GM23338 (cell line): ENCODE results near the gene MTOR. TPM values are rescaled to one million over a fixed set of nuclear protein-coding genes. Genes with fewer than 3 reads are reported as not detected.

Source experiments
- ATAC-seq: fragments of 200-7000 bp; cut with Tn5 transposase; 3 replicates; pipeline ENCODE4 v1.9.1; 2020
- DNase-seq: peaks from one replicate; pipeline ENCODE4 v3.0.0-alpha.2; 2015; ENCODE audit warnings: low spot score
- H2AFZ ChIP-seq: fragments of 200-600 bp; sonication (generic); 2 replicates; pipeline ENCODE4 v1.8.0; 2016; ENCODE audit warnings: antibody characterized with exemption, mild to moderate bottlenecking, moderate library complexity
- H3F3A ChIP-seq: fragments of 200-600 bp; sonication (generic); replicated peaks from 2 replicates; pipeline ENCODE4 v1.8.0; 2017; ENCODE audit warnings: antibody characterized with exemption, mixed run types, low read depth
- H3K27ac ChIP-seq: fragments of 200-600 bp; sonication (generic); 2 replicates; pipeline ENCODE4 v1.6.1; 2016; ENCODE audit warnings: low read depth
- H3K27me3 ChIP-seq: fragments of 200-600 bp; sonication (generic); 2 replicates; pipeline ENCODE4 v1.8.0; 2016; ENCODE audit warnings: mild to moderate bottlenecking, mixed run types, moderate library complexity; ENCODE audit not compliant: insufficient read depth
- H3K36me3 ChIP-seq: fragments of 200-600 bp; sonication (generic); 2 replicates; pipeline ENCODE4 v1.8.0; 2016; ENCODE audit warnings: mild to moderate bottlenecking; ENCODE audit not compliant: insufficient read depth
- H3K4me1 ChIP-seq: fragments of 200-600 bp; sonication (generic); 2 replicates; pipeline ENCODE4 v1.8.0; 2016; ENCODE audit warnings: mild to moderate bottlenecking, moderate library complexity; ENCODE audit not compliant: insufficient read depth
- H3K4me2 ChIP-seq: fragments of 200-600 bp; sonication (generic); 2 replicates; pipeline ENCODE4 v1.7.1; 2017; ENCODE audit warnings: mixed run types
- H3K4me3 ChIP-seq: fragments of 200-600 bp; sonication (generic); 2 replicates; pipeline ENCODE4 v1.6.1; 2016; ENCODE audit warnings: mixed run types
- H3K79me2 ChIP-seq: fragments of 200-600 bp; sonication (generic); replicated peaks from 2 replicates; pipeline ENCODE4 v1.8.0; 2017; ENCODE audit warnings: mild to moderate bottlenecking; ENCODE audit not compliant: insufficient read depth
- H3K9me2 ChIP-seq: fragments of 200-600 bp; sonication (generic); 2 replicates; pipeline ENCODE4 v1.8.0; 2017; ENCODE audit not compliant: insufficient read depth
- H4K20me1 ChIP-seq: fragments of 200-600 bp; sonication (generic); replicated peaks from 2 replicates; pipeline ENCODE4 v1.8.0; 2017; ENCODE audit warnings: mild to moderate bottlenecking; ENCODE audit not compliant: insufficient read depth
- H3K27ac Mint-ChIP-seq: 2 replicates; pipeline ENCODE4 v1.8.0; 2020; ENCODE audit warnings: inconsistent platforms, mild to moderate bottlenecking, moderate library complexity, mixed read lengths
- H3K27me3 Mint-ChIP-seq: 3 replicates; pipeline ENCODE4 v1.8.0; 2022; ENCODE audit warnings: low read depth, mild to moderate bottlenecking, moderate library complexity, mixed read lengths, inconsistent platforms; ENCODE audit not compliant: insufficient read depth, poor library complexity
- H3K36me3 Mint-ChIP-seq: 3 replicates; pipeline ENCODE4 v1.8.0; 2021; ENCODE audit warnings: low read depth, mild to moderate bottlenecking, inconsistent platforms, moderate library complexity, mixed read lengths
- H3K4me1 Mint-ChIP-seq: 3 replicates; pipeline ENCODE4 v1.8.0; 2020; ENCODE audit warnings: mild to moderate bottlenecking, inconsistent platforms, mixed read lengths
- H3K4me3 Mint-ChIP-seq: 3 replicates; pipeline ENCODE4 v1.8.0; 2021; ENCODE audit warnings: moderate library complexity, mild to moderate bottlenecking, inconsistent platforms, mixed read lengths
- H3K9me3 Mint-ChIP-seq: 3 replicates; pipeline ENCODE4 v1.8.0; 2020; ENCODE audit warnings: moderate library complexity, mild to moderate bottlenecking, inconsistent platforms, mixed read lengths
- EZH2phosphoT487 ChIP-seq: fragments of 200-600 bp; sonication (generic); IDR thresholded peaks from one replicate; pipeline ENCODE4 v1.8.1; 2018; ENCODE audit warnings: antibody characterized with exemption; ENCODE audit not compliant: unreplicated experiment
- JUNB ChIP-seq: IDR thresholded peaks from one replicate; pipeline ENCODE4 v1.6.1; 2016; ENCODE audit warnings: antibody characterized with exemption; ENCODE audit not compliant: unreplicated experiment
- NANOG ChIP-seq: IDR thresholded peaks from 2 replicates; pipeline ENCODE4 v1.6.1; 2016; ENCODE audit warnings: antibody characterized with exemption, borderline replicate concordance
- POLR2AphosphoS5 ChIP-seq: IDR thresholded peaks from 2 replicates; pipeline ENCODE4 v1.6.1; 2016; ENCODE audit warnings: antibody characterized with exemption, low read depth
- ZNF331 ChIP-seq: fragments of 250-450 bp; sonication (Bioruptor Pico); IDR thresholded peaks from 2 replicates; pipeline ENCODE4 v1.5.0; 2020; ENCODE audit warnings: low read depth, mild to moderate bottlenecking, moderate library complexity
- polyA plus RNA-seq: library from polyadenylated mRNA; unstranded; fragments of >200 nt; fragmentation: Nextera tagmentation; extraction: Ambion mirVana; gene quantifications from 2 replicates; pipeline ENCODE4 v1.2.1, GENCODE V29; 2016
- total RNA-seq: library from RNA; depleted of rRNA; stranded (reverse); fragments of >200 nt; shearing (Covaris generic); gene quantifications from 2 replicates; pipeline ENCODE4 v1.2.3, GENCODE V29; 2014
- TF ChIP-seq, protein P1 (sequence below): fragments of 250-450 bp; sonication (Bioruptor Pico); IDR thresholded peaks from 2 replicates; pipeline ENCODE4 v1.5.0; 2020; ENCODE audit warnings: mild to moderate bottlenecking, moderate library complexity
- TF ChIP-seq, protein P2 (sequence below): IDR thresholded peaks from one replicate; pipeline ENCODE4 v1.6.1; 2018; ENCODE audit warnings: antibody characterized with exemption; ENCODE audit not compliant: unreplicated experiment
- TF ChIP-seq, protein P3 (sequence below), 2 experiments: fragments of 200-600 bp in 1 of 2; sonication (generic) in 1 of 2; conservative IDR thresholded peaks; 2 replicates each; pipeline versions ENCODE4 v1.5.1 to v1.6.1; 2016 to 2017; ENCODE audit warnings: antibody characterized with exemption in 2 of 2, low read depth in 2 of 2, mild to moderate bottlenecking in 2 of 2, moderate library complexity in 1 of 2

MTOR gene
- total and polyA plus RNA-seq, 2 experiments from 2014 or later = 22.8 to 98.0 TPM

DNA sequence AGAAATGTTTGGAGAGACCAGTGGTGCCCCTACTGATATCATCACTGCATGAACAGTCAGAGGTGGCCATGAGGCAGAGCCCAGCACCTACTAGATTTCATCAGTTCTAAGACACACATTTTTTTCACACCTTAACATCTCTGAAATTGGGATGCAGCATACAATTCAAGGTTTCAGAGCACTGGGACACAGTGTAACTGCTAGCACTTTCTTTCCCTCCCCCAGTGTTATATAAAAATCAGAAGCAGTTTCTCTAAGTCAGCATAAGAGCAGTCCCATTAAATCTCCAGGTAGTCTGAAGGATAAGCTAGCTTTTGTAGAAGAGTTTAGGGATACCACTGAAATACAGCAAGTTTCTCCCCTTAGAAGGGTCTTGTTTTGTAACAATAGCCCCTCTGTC is 83.2 kb downstream of the MTOR start:
- no peak for ATAC-seq
- TF ChIP-seq ZNF331 (no peak), EZH2phosphoT487 (no peak), JUNB (no peak), NANOG (no peak), POLR2AphosphoS5 (no peak)
- TF ChIP-seq, protein P1, sequence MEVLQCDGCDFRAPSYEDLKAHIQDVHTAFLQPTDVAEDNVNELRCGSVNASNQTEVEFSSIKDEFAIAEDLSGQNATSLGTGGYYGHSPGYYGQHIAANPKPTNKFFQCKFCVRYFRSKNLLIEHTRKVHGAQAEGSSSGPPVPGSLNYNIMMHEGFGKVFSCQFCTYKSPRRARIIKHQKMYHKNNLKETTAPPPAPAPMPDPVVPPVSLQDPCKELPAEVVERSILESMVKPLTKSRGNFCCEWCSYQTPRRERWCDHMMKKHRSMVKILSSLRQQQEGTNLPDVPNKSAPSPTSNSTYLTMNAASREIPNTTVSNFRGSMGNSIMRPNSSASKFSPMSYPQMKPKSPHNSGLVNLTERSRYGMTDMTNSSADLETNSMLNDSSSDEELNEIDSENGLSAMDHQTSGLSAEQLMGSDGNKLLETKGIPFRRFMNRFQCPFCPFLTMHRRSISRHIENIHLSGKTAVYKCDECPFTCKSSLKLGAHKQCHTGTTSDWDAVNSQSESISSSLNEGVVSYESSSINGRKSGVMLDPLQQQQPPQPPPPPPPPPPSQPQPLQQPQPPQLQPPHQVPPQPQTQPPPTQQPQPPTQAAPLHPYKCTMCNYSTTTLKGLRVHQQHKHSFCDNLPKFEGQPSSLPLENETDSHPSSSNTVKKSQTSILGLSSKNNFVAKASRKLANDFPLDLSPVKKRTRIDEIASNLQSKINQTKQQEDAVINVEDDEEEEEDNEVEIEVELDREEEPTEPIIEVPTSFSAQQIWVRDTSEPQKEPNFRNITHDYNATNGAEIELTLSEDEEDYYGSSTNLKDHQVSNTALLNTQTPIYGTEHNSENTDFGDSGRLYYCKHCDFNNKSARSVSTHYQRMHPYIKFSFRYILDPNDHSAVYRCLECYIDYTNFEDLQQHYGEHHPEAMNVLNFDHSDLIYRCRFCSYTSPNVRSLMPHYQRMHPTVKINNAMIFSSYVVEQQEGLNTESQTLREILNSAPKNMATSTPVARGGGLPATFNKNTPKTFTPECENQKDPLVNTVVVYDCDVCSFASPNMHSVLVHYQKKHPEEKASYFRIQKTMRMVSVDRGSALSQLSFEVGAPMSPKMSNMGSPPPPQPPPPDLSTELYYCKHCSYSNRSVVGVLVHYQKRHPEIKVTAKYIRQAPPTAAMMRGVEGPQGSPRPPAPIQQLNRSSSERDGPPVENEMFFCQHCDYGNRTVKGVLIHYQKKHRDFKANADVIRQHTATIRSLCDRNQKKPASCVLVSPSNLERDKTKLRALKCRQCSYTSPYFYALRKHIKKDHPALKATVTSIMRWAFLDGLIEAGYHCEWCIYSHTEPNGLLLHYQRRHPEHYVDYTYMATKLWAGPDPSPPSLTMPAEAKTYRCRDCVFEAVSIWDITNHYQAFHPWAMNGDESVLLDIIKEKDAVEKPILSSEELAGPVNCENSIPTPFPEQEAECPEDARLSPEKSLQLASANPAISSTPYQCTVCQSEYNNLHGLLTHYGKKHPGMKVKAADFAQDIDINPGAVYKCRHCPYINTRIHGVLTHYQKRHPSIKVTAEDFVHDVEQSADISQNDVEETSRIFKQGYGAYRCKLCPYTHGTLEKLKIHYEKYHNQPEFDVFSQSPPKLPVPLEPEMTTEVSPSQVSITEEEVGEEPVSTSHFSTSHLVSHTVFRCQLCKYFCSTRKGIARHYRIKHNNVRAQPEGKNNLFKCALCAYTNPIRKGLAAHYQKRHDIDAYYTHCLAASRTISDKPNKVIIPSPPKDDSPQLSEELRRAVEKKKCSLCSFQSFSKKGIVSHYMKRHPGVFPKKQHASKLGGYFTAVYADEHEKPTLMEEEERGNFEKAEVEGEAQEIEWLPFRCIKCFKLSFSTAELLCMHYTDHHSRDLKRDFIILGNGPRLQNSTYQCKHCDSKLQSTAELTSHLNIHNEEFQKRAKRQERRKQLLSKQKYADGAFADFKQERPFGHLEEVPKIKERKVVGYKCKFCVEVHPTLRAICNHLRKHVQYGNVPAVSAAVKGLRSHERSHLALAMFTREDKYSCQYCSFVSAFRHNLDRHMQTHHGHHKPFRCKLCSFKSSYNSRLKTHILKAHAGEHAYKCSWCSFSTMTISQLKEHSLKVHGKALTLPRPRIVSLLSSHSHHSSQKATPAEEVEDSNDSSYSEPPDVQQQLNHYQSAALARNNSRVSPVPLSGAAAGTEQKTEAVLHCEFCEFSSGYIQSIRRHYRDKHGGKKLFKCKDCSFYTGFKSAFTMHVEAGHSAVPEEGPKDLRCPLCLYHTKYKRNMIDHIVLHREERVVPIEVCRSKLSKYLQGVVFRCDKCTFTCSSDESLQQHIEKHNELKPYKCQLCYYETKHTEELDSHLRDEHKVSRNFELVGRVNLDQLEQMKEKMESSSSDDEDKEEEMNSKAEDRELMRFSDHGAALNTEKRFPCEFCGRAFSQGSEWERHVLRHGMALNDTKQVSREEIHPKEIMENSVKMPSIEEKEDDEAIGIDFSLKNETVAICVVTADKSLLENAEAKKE (CRISPR knock-in tag) = no peak
- TF ChIP-seq, protein P2, sequence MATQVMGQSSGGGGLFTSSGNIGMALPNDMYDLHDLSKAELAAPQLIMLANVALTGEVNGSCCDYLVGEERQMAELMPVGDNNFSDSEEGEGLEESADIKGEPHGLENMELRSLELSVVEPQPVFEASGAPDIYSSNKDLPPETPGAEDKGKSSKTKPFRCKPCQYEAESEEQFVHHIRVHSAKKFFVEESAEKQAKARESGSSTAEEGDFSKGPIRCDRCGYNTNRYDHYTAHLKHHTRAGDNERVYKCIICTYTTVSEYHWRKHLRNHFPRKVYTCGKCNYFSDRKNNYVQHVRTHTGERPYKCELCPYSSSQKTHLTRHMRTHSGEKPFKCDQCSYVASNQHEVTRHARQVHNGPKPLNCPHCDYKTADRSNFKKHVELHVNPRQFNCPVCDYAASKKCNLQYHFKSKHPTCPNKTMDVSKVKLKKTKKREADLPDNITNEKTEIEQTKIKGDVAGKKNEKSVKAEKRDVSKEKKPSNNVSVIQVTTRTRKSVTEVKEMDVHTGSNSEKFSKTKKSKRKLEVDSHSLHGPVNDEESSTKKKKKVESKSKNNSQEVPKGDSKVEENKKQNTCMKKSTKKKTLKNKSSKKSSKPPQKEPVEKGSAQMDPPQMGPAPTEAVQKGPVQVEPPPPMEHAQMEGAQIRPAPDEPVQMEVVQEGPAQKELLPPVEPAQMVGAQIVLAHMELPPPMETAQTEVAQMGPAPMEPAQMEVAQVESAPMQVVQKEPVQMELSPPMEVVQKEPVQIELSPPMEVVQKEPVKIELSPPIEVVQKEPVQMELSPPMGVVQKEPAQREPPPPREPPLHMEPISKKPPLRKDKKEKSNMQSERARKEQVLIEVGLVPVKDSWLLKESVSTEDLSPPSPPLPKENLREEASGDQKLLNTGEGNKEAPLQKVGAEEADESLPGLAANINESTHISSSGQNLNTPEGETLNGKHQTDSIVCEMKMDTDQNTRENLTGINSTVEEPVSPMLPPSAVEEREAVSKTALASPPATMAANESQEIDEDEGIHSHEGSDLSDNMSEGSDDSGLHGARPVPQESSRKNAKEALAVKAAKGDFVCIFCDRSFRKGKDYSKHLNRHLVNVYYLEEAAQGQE = no peak
- TF ChIP-seq, protein P3, sequence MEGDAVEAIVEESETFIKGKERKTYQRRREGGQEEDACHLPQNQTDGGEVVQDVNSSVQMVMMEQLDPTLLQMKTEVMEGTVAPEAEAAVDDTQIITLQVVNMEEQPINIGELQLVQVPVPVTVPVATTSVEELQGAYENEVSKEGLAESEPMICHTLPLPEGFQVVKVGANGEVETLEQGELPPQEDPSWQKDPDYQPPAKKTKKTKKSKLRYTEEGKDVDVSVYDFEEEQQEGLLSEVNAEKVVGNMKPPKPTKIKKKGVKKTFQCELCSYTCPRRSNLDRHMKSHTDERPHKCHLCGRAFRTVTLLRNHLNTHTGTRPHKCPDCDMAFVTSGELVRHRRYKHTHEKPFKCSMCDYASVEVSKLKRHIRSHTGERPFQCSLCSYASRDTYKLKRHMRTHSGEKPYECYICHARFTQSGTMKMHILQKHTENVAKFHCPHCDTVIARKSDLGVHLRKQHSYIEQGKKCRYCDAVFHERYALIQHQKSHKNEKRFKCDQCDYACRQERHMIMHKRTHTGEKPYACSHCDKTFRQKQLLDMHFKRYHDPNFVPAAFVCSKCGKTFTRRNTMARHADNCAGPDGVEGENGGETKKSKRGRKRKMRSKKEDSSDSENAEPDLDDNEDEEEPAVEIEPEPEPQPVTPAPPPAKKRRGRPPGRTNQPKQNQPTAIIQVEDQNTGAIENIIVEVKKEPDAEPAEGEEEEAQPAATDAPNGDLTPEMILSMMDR (conservative IDR thresholded peaks at IDR 0.05; ENCODE audit: low read depth in 2 of 2) = no peak
- H3K27ac Mint-ChIP-seq = no peak overlapping the region
- H3F3A ChIP-seq = no peaks in the 10 kb centered on the region
- 0 out of 2 replicates have a peak overlapping the region, but pooled peaks have one; percentile 1 for H3K27ac ChIP-seq
- H3K79me2 ChIP-seq = no peaks in the 10 kb centered on the region
- no peak overlapping the region for H2AFZ ChIP-seq
- no peaks in the 10 kb centered on the region for H3K9me3 Mint-ChIP-seq
- H3K36me3 ChIP-seq = peaks cover 5% of the 10 kb centered on the region; the same call in 1 of the 2 replicates
- DNase-seq = no peak
- H3K27me3 ChIP-seq = no peaks in the 10 kb centered on the region
- no peaks in the 10 kb centered on the region for H3K4me1 ChIP-seq
- H3K27me3 Mint-ChIP-seq = peaks cover 2% of the 10 kb centered on the region
- no peaks in the 10 kb centered on the region for H3K9me2 ChIP-seq
- H4K20me1 ChIP-seq = peaks cover 19% of the 10 kb centered on the region
- no peak overlapping the region for H3K4me3 Mint-ChIP-seq
- H3K4me1 Mint-ChIP-seq = peaks cover 12% of the 10 kb centered on the region
- peaks cover 9% of the 10 kb centered on the region; the same call in 1 of the 3 replicates for H3K36me3 Mint-ChIP-seq
- no peak overlapping the region for H3K4me2 ChIP-seq
- H3K4me3 ChIP-seq = no peak overlapping the region
